Sigmoid colon (tissue), 7 donors: ENCODE measurements around the gene AMBRA1. TPM values are rescaled to one million over a fixed set of nuclear protein-coding genes. Genes with fewer than 3 reads are reported as not detected.

ENCODE experiments used
- DNase-seq: peaks from one replicate; pipeline ENCODE4 v3.0.0-alpha.2; 2019
- H3K27ac ChIP-seq, 4 donors: fragments of 200-600 bp; sonication (generic); one replicate each; pipeline ENCODE4 v1.5.1; 2016 to 2019; ENCODE audit warnings: mild to moderate bottlenecking in 1 of 4
- H3K27me3 ChIP-seq, 3 donors: fragments of 200-600 bp; sonication (generic); one replicate each; pipeline ENCODE4 v1.5.1; 2019; ENCODE audit warnings: mild to moderate bottlenecking in 1 of 3
- H3K36me3 ChIP-seq, 4 donors: fragments of 200-600 bp; sonication (generic); one replicate each; pipeline ENCODE4 v1.5.1; 2016 to 2019
- H3K4me1 ChIP-seq, 4 donors: fragments of 200-600 bp; sonication (generic); one replicate each; pipeline ENCODE4 v1.5.1; 2017 to 2019
- H3K4me3 ChIP-seq, 4 donors: fragments of 200-600 bp; sonication (generic); one replicate each; pipeline ENCODE4 v1.5.1; 2017 to 2019; ENCODE audit warnings: mild to moderate bottlenecking in 2 of 4, moderate library complexity in 1 of 4
- H3K9me3 ChIP-seq, 4 donors: fragments of 200-600 bp in 3 of 4; sonication (generic) in 3 of 4; one replicate each; pipeline versions ENCODE4 v1.5.1 to v1.6.1; 2013 to 2019
- CTCF ChIP-seq, 4 experiments: fragments of 450-650 bp in 3 of 4; fragments of 200-600 bp in 1 of 4; IDR thresholded peaks; one replicate each; pipeline ENCODE4 v1.5.1; 2016 to 2019; ENCODE audit warnings: antibody characterized with exemption in 4 of 4, mild to moderate bottlenecking in 3 of 4, moderate library complexity in 2 of 4
- EP300 ChIP-seq, 4 donors: sonication (generic); formaldehyde crosslinking; IDR thresholded peaks; one replicate each; pipeline ENCODE4 v1.6.1; 2017; ENCODE audit warnings: antibody characterized with exemption in 4 of 4
- POLR2A ChIP-seq, 2 donors: fragments of 450-650 bp; IDR thresholded peaks; one replicate each; pipeline ENCODE4 v1.6.1; 2016; ENCODE audit warnings: antibody characterized with exemption in 2 of 2, mild to moderate bottlenecking in 2 of 2, moderate library complexity in 2 of 2
- POLR2AphosphoS5 ChIP-seq, 4 donors: sonication (generic); formaldehyde crosslinking; IDR thresholded peaks; one replicate each; pipeline ENCODE4 v1.6.1; 2017; ENCODE audit warnings: antibody characterized with exemption in 4 of 4
- WGBS, 2 donors: extraction: QIAGEN DNeasy Blood & Tissue Kit; methylation state at CpG; one replicate each; pipeline ENCODE4 v1.1.7; 2013; 5-methylcytosine and 5-hydroxymethylcytosine counted together
- intact Hi-C: fragments of 100-400 bp; cut with DNase I; formaldehyde crosslinking; loops from one replicate; pipeline ENCODE4 v1.15.1; 2023
- polyA plus RNA-seq, 3 donors: library from polyadenylated mRNA; stranded (reverse); fragments of 200-250 nt; gene quantifications; one replicate each; pipeline ENCODE4 v1.2.3, GENCODE V29; 2013
- total RNA-seq, 4 donors: library from RNA; depleted of rRNA; stranded (reverse); fragments of >200 nt; gene quantifications; one replicate each; pipeline ENCODE4 v1.1.0, GENCODE V29; 2016
- donor health status: healthy with polysubstance abuse.
- donor health status: Bipolar disorder and iron deficiency.
- donor health status: healthy.

AMBRA1 gene
- total and polyA plus RNA-seq, 7 donors: 8.4 to 33.0 (median 23.9) TPM

- WGBS, 2 donors: 63 to 75% methylated on average over 4 of the region's 4 CpGs
Observed at GRCh38 chr11:46497498-46497897, 96.3 kb downstream of the AMBRA1 start.

GRCh38 chr11:46493791-46494190, 100.0 kb downstream of the AMBRA1 start:
- 95 to 96% methylated on average over 9 of the region's 9 CpGs for WGBS, 2 donors
- no peak overlapping the region for H3K4me3 ChIP-seq
- no peaks in the 10 kb centered on the region for H3K9me3 ChIP-seq
- peaks cover 0 to 58% (median 27%) of the 10 kb centered on the region in 4 donors for H3K4me1 ChIP-seq
- intact Hi-C loops: no loop called here
- H3K27ac ChIP-seq: peak overlapping the region in 2 of 4 donors; percentile 31
- H3K36me3 ChIP-seq: peaks cover 0 to 16% (median 6%) of the 10 kb centered on the region in 4 donors
- H3K27me3 ChIP-seq: no peaks in the 10 kb centered on the region
- DNase-seq: no peak
- TF ChIP-seq POLR2AphosphoS5 (IDR thresholded peaks at IDR 0.05) (no peak), EP300 (IDR thresholded peaks at IDR 0.05) (no peak), CTCF (IDR thresholded peaks at IDR 0.05) (no peak)

More at GRCh38 chr11:46497498-46497897, 96.3 kb downstream of the AMBRA1 start:
- intact Hi-C loops: no loop called here
- Histone ChIP-seq H3K27ac (no peak overlapping the region), H3K27me3 (no peaks in the 10 kb centered on the region), H3K4me1 (peaks cover 0 to 27% (median 9%) of the 10 kb centered on the region in 4 donors), H3K36me3 (peaks cover 0 to 25% (median 5%) of the 10 kb centered on the region in 4 donors), H3K9me3 (no peaks in the 10 kb centered on the region), H3K4me3 (no peak overlapping the region)
- TF ChIP-seq EP300 (IDR thresholded peaks at IDR 0.05) (no peak), POLR2A (IDR thresholded peaks at IDR 0.05) (no peak), CTCF (IDR thresholded peaks at IDR 0.05) (no peak), POLR2AphosphoS5 (IDR thresholded peaks at IDR 0.05) (no peak)
- no peak for DNase-seq

- intact Hi-C loops: no loop called here
- no peak for TF ChIP-seq CTCF (IDR thresholded peaks at IDR 0.05)
- TF ChIP-seq POLR2AphosphoS5 (IDR thresholded peaks at IDR 0.05): peak in 3 of 4 donors; percentile 21 to 27 (median 24)
- no peak for TF ChIP-seq POLR2A (IDR thresholded peaks at IDR 0.05)
- no peak for TF ChIP-seq EP300 (IDR thresholded peaks at IDR 0.05)
- H3K4me1 ChIP-seq: peaks cover 0 to 47% (median 18%) of the 10 kb centered on the region in 4 donors
Observed at GRCh38 chr11:46492532-46492931, 101.3 kb downstream of the AMBRA1 start.

GRCh38 chr11:46491661-46492330, 102.0 kb downstream of the AMBRA1 start:
- DNase-seq: no peak
- H3K27ac ChIP-seq: peak overlapping the region in 3 of 4 donors; percentile 20 to 38 (median 33)
- H3K9me3 ChIP-seq: no peaks in the 10 kb centered on the region
- 29 to 35% methylated on average over 4 of the region's 4 CpGs for WGBS, 2 donors
- no peaks in the 10 kb centered on the region for H3K27me3 ChIP-seq
- H3K4me3 ChIP-seq: no peak overlapping the region
- peaks cover 0 to 42% (median 18%) of the 10 kb centered on the region in 4 donors for H3K4me1 ChIP-seq
- TF ChIP-seq EP300 (IDR thresholded peaks at IDR 0.05): no peak
- peaks cover 0 to 16% (median 6%) of the 10 kb centered on the region in 4 donors for H3K36me3 ChIP-seq
- intact Hi-C loops: no loop called here

More at GRCh38 chr11:46492532-46492931, 101.3 kb downstream of the AMBRA1 start:
- Histone ChIP-seq H3K36me3 (peaks cover 0 to 16% (median 6%) of the 10 kb centered on the region in 4 donors), H3K9me3 (no peaks in the 10 kb centered on the region), H3K27ac (peak overlapping the region; percentile 3 to 38 (median 32)), H3K4me3 (no peak overlapping the region), H3K27me3 (no peaks in the 10 kb centered on the region)
- DNase-seq: peak; percentile 72
- WGBS, 2 donors: 11 to 53% methylated on average over 11 of the region's 11 CpGs

GRCh38 chr11:46490666-46491065, 103.2 kb downstream of the AMBRA1 start:
- Histone ChIP-seq H3K4me1 (peaks cover 0 to 42% (median 18%) of the 10 kb centered on the region in 4 donors), H3K27me3 (no peaks in the 10 kb centered on the region), H3K4me3 (no peak overlapping the region), H3K36me3 (peaks cover 0 to 16% (median 6%) of the 10 kb centered on the region in 4 donors), H3K9me3 (no peaks in the 10 kb centered on the region), H3K27ac (no peak overlapping the region)
- intact Hi-C loops: no loop called here
- no peak for DNase-seq
- TF ChIP-seq EP300 (IDR thresholded peaks at IDR 0.05) (no peak), POLR2AphosphoS5 (IDR thresholded peaks at IDR 0.05) (no peak), POLR2A (IDR thresholded peaks at IDR 0.05) (no peak)
